ENCODE data around the gene CCDC142. TPM values are rescaled to one million over a fixed set of nuclear protein-coding genes. Genes with fewer than 3 reads are reported as not detected.

CCDC142 gene
- total RNA-seq, 4 donors from 2014 or later: 7.3 to 41.6 (median 13.7) TPM

GRCh38 chr2:74425523-74425922, 57.3 kb downstream of the CCDC142 start:
- Histone ChIP-seq H3K36me3 (peaks cover 0 to 61% of the 10 kb centered on the region in 2 donors), H3K9me3 (no peaks in the 10 kb centered on the region), H3K4me3 (no peak overlapping the region), H3K27me3 (no peaks in the 10 kb centered on the region), H3K4me1 (peaks cover 0 to 15% (median 0%) of the 10 kb centered on the region in 3 donors), H3K27ac (no peak overlapping the region)
- TF ChIP-seq EP300 (IDR thresholded peaks at IDR 0.05) (no peak), POLR2A (IDR thresholded peaks at IDR 0.05) (no peak), POLR2AphosphoS5 (IDR thresholded peaks at IDR 0.05) (no peak), CTCF (IDR thresholded peaks at IDR 0.05) (no peak)
- WGBS, 2 donors (ENCODE audit: low coverage in 1 of 2): 80 to 84% methylated on average over 5 to 6 of the region's 7 CpGs
- no peak for ATAC-seq

DNA sequence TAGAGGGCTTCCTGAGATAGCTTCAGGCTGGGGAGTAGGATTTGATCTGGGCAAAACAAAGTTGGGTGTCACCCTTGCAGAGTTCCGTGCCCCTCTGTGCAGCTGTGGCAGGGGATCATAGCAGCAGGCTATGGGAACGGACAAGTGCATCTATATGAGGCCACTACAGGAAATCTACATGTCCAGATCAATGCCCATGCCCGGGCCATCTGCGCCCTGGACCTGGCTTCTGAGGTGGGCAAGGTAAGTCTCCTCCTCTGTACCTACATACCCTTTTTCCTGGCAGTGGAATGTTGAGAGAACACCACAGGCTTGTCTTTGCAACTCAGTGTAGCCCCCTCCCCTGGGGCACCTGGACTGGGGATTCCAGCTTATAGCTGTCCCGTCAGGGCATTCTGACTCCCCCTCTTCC, 57.8 kb downstream of the CCDC142 start:
- Histone ChIP-seq H3K4me1 (peaks cover 0 to 19% (median 0%) of the 10 kb centered on the region in 3 donors), H3K27ac (no peak overlapping the region), H3K27me3 (no peaks in the 10 kb centered on the region), H3K9me3 (no peaks in the 10 kb centered on the region), H3K36me3 (peaks cover 0 to 56% of the 10 kb centered on the region in 2 donors), H3K4me3 (no peak overlapping the region)
- TF ChIP-seq POLR2AphosphoS5 (IDR thresholded peaks at IDR 0.05) (no peak), POLR2A (IDR thresholded peaks at IDR 0.05) (no peak), CTCF (IDR thresholded peaks at IDR 0.05) (no peak), EP300 (IDR thresholded peaks at IDR 0.05) (no peak)
- no peak for ATAC-seq
- 90% methylated on average over 2 of the region's 5 CpGs; no CpG with 5 or more reads in 1 of the 2 donors for WGBS, 2 donors (ENCODE audit: low coverage in 1 of 2)

DNA sequence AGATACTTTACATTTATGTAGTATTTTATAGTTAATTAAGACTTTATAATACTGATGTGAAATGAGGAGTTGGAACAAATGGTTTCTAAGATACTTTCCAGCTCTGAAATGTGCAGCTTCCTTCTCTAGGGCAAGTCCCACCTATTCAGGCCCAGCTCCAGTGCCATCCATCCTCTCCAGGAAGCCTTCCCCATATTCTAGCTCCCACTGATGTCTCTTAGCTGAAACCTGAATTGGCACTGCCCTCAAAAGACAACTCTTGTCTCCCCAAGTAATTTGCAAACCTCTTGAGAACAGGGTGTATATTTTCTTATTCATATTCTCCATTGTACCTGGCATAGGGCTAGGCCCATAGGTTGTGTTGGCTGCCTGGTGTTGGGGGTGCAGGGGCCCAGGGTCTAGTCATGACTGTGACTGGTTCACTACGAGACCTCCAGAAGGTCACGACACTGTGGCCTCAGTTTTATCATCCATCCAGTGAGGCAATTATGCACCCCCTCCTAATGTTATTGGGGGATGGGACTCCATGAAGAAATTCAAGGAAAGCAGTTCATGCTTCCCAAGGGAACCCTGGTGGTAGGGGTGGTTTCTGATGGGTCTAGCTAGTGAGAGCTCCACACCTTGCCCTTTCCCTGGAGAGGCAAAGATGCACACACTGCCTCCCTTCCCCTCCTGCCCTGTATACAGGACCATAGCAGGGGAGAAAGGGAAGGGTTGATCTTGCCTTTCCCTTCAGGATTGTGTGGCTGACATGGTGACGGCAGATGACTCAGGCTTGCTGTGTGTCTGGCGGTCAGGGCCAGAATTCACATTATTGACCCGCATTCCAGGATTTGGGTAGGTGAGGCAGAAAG, 58.4 kb downstream of the CCDC142 start:
- no peaks in the 10 kb centered on the region for H3K9me3 ChIP-seq
- WGBS, 2 donors (ENCODE audit: low coverage in 1 of 2): 76% methylated on average over 2 of the region's 5 CpGs; no CpG with 5 or more reads in 1 of the 2 donors
- no peak overlapping the region for H3K4me3 ChIP-seq
- no peaks in the 10 kb centered on the region for H3K27me3 ChIP-seq
- ATAC-seq: no peak
- peaks cover 0 to 19% (median 0%) of the 10 kb centered on the region in 3 donors for H3K4me1 ChIP-seq
- H3K27ac ChIP-seq: no peak overlapping the region
- peaks cover 0 to 49% of the 10 kb centered on the region in 2 donors for H3K36me3 ChIP-seq
- TF ChIP-seq EP300 (IDR thresholded peaks at IDR 0.05): no peak
- TF ChIP-seq POLR2AphosphoS5 (IDR thresholded peaks at IDR 0.05): no peak
- no peak for TF ChIP-seq POLR2A (IDR thresholded peaks at IDR 0.05)
- no peak for TF ChIP-seq CTCF (IDR thresholded peaks at IDR 0.05)

Other genes starting within 250 kb of the CCDC142 start
- 1 to 10 TPM; 1.8 to 9.4 (median 5.0) TPM for gene SLC4A5, start 139.6 kb downstream of the CCDC142 start, total RNA-seq
- 100 to 1,000 TPM; 132 to 197 (median 170) TPM for gene DCTN1, start 102.7 kb downstream of the CCDC142 start, total RNA-seq
- gene C2orf81, start 61.4 kb downstream of the CCDC142 start, total RNA-seq: 1 to 10 TPM in 3 of 4 donors, under 1 TPM in 1; 0.62 to 1.4 (median 1.2) TPM
- 10 to 100 TPM in 1 of 4 donors, 1 to 10 TPM in 3; 4.2 to 12.4 (median 8.8) TPM for gene WDR54, start 61.3 kb downstream of the CCDC142 start, total RNA-seq
- 10 to 100 TPM; 10.9 to 17.3 (median 14.0) TPM for gene RTKN, start 41.1 kb downstream of the CCDC142 start, total RNA-seq
- 10 to 100 TPM; 14.3 to 26.4 (median 19.2) TPM for gene INO80B, start 27.9 kb downstream of the CCDC142 start, total RNA-seq
- gene WBP1, start 24.6 kb downstream of the CCDC142 start, total RNA-seq: 10 to 100 TPM; 44.2 to 91.5 (median 47.0) TPM
- gene MOGS, start 17.6 kb downstream of the CCDC142 start, total RNA-seq: 10 to 100 TPM; 26.1 to 34.2 (median 29.3) TPM
- 10 to 100 TPM; 18.0 to 76.7 (median 30.2) TPM for gene MRPL53, start 10.3 kb downstream of the CCDC142 start, total RNA-seq
- gene TTC31, start 83 bp upstream of the CCDC142 start, total RNA-seq: 10 to 100 TPM; 16.5 to 27.2 (median 19.5) TPM
- under 1 TPM in 2 of 4 donors, not detected in 2; 0.40 to 0.58 TPM for gene LBX2, start 16.6 kb upstream of the CCDC142 start, total RNA-seq
- gene PCGF1, start 24.7 kb upstream of the CCDC142 start, total RNA-seq: 10 to 100 TPM in 3 of 4 donors, 1 to 10 TPM in 1; 9.6 to 24.0 (median 18.2) TPM
- under 1 TPM in 2 of 4 donors, not detected in 2; 0.27 to 0.94 TPM for gene TLX2, start 31.5 kb upstream of the CCDC142 start, total RNA-seq
- not detected for gene DQX1, start 43.2 kb upstream of the CCDC142 start, total RNA-seq
- gene AUP1, start 46.7 kb upstream of the CCDC142 start, total RNA-seq: 10 to 100 TPM; 62.7 to 92.1 (median 86.2) TPM
- 10 to 100 TPM; 25.0 to 37.6 (median 29.1) TPM for gene HTRA2, start 46.9 kb upstream of the CCDC142 start, total RNA-seq
- 10 to 100 TPM in 1 of 4 donors, 1 to 10 TPM in 3; 7.2 to 13.2 (median 8.6) TPM for gene LOXL3, start 70.9 kb upstream of the CCDC142 start, total RNA-seq
- gene DOK1, start 71.7 kb upstream of the CCDC142 start, total RNA-seq: 10 to 100 TPM; 16.3 to 28.8 (median 19.5) TPM
- under 1 TPM in 1 of 4 donors, not detected in 3; 0.81 TPM for gene M1AP, start 165.3 kb upstream of the CCDC142 start, total RNA-seq
- gene SEMA4F, start 171.2 kb upstream of the CCDC142 start, total RNA-seq: 10 to 100 TPM in 1 of 4 donors, 1 to 10 TPM in 3; 2.7 to 11.5 (median 3.6) TPM